Ramos (cell line): ENCODE measurements around the gene ACCS.

Source experiments
- in situ Hi-C: fragments of 300-500 bp; cut with MboI; formaldehyde crosslinking; loops from one replicate; pipeline ENCODE4 v1.14.3; 2022; ENCODE audit warnings: low sequenced_read_pairs; ENCODE audit not compliant: unreplicated experiment

ACCS gene, protein sequence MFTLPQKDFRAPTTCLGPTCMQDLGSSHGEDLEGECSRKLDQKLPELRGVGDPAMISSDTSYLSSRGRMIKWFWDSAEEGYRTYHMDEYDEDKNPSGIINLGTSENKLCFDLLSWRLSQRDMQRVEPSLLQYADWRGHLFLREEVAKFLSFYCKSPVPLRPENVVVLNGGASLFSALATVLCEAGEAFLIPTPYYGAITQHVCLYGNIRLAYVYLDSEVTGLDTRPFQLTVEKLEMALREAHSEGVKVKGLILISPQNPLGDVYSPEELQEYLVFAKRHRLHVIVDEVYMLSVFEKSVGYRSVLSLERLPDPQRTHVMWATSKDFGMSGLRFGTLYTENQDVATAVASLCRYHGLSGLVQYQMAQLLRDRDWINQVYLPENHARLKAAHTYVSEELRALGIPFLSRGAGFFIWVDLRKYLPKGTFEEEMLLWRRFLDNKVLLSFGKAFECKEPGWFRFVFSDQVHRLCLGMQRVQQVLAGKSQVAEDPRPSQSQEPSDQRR

DNA sequence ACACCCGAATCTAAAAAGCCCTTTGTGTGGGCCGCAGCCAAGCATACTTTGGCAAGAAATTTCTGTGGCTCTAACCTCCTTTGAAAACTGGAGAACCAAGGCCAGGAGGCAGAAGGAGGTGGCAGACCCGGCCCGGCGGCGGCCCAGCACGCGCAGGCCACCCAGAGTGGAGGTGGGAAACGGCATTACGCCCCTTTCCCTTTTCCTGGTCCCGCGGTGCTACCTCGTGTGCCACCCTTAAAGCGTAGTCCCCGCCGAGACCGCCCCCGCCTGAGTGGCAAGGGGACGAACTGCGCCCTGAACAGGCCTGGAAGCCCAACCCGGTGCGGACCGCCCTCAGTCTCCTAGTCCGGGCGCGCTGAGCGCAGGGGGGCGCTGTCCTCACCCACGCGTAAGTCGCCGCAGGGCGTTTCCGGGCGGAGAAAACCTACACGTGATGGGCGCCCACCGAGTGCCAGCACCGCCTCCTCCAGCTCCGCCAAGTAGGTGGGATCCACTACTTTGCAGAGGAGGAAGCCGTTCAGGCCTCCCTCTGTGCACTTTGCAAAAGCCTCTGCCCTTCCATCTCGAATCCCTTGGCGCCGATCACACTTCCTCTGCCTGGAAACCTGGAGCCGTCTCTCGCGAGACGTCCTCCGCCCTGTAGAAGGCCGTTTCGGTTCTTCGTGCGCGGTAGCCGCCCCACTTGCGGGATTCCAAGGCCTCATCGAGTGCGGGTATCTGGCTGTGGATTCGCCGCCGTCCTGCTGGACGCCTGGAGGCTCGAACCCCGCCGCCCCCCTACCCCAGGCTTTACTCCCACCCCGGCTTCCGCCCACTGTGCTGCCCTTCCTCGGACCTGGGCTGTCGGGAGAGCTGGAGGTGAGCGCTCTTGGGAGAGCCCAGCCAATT is at the start of gene ACCS:
Gene ACCS (plus strand): TSS at position 430 of the 891 bp plus-strand sequence. CDS start 1,358 bp downstream, outside the sequence.
- in situ Hi-C loops = no loop called here

DNA sequence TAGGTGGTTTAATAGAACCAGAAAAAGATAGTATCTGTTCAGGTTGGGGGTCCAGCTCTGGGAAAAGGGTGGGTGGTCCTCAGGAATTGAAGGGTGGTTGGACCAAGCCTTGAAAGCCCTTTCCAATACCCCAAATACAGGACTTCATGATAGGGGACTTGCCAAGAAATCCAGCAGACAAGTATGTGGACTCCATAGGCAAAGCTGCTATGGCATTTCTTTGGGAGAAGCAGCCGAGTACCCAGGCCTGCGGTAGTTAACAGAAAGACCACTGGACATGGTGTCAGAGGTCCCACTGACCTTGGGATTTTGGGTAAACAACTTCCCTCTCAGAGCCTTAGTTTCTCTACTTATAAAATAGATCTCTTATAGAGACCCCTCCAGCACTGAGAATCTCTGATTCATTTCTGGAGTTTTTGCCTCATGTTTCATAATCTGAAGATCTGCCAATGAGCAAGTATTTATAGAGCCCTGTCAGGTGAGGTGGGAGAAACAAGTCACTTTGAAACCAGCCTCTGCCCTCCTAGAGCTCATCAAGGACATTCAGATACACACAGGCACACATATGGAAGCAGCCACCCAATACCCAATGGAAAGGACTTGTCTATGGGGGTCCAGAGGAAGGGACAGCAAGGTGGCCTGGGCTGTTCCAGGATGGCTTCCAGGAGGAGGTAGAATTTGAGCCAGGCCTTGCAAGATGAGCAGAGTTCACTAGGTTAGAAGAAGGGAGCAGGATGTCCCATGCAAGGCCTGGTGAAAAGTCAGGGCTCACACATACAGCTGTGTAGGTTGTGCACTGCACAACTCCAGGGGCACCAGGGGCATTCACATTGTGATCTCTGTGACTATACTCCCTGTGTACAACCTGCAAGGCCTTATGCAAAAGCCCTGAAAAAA is 49.3 kb upstream of the ACCS start:
- in situ Hi-C loops = no loop called here

DNA sequence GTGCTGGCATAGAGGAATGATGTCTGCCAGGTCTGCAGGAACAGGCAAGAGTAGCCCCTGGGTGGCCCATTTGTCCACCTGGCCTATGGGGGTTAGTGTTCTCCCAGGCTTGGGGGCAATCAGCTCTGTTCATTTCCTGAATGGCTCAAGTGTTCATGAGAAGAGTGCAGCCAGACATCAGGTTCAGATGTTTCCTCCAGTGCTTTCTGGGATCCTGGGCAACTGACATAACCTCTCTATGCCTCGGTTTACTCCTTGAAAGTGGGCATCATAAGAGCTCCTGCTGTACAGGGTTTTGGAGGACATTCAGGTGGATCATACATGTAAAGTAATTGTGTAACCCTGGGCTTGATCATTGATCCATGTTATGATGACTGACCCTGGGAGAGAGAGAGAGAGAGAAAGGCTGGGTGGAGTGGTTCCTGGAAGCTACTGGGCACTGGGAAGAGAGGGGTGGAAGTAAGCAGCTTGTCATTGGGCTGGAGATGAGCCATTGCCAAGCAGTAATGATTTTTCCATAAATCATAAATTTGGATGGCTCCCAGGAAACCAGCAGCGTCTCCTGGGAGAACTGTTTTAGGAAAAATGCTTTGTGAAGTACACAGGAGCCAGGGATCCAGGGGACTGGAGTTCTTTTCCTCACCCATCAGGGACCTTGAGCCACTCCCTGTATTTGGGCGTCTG is 48.5 kb upstream of the ACCS start:
- in situ Hi-C loops = no loop called here

DNA sequence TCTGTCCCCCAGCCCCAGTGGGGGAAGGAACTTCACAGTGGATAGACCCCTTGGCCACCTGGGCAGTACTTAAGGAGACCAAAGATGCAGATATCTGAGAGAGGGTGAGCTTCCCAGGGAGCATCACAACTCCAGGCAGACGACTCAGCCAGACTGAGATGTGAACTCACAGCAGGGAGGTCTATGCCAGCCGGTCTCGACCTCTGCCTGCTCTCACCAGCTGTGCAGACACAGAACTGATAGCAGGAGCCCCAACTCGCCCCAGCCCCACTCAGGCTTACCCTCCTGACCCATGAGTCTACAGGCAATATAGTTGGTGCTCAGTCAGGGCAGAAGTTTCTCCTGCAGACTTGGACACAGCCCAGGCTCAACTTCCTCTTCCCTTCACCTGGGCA is 47.9 kb upstream of the ACCS start:
- in situ Hi-C loops = no loop called here

DNA sequence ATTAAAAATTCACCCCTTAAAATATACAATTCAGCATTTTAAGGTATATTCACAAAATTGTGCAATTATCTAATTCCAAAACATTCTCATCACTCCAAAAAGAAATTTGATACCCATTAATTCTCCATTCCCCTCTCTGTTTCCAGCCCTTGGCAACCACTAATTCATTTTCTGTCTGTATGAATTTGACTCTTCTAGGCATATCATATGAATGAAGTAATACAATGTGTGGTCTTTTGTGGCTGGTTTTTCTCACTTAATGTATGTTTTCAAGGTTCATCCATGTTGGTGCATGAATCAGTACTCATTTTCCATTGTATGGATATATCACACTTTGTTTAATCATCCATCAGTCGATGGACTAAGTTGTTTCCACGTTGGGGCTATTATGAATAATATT is 47.2 kb upstream of the ACCS start:
- in situ Hi-C loops = no loop called here

DNA sequence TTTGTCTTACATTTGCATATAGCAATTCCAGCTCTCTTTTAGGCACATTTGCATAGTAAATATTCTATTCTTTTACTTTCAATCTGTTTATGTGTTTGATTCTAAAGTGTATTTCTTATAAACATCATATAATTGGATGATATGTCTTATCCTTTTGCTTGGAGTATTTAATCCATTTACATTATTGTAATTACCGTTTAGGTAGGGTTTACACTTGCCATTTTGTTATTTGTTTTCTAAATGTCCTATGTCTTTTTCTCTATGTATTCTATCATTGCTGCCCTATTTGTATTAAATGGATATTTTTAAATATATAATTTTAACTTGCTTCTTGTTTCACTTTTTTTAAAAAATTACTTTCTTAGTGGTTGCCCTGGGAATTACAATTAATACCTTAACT is 41.1 kb upstream of the ACCS start:
- in situ Hi-C loops = no loop called here

DNA sequence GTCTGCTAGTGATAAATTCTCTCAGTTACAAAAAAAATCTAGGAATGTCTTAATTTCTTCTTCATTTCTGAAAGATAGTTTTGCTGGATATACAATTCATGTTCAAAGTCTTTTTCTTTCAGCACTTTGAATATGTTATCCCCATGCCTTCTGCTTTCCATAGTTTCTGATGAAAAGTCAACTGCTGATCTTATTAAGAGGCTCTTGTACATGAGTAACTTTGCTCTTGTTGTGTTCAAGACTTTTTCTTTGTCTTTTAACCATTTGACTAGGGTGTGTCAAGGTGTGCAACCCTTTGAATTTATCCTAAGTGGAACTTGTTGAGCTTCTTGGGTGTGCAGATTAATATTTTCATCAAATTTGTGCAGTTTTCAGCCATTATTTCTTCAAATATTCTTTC is 40.3 kb upstream of the ACCS start:
- in situ Hi-C loops = no loop called here

DNA sequence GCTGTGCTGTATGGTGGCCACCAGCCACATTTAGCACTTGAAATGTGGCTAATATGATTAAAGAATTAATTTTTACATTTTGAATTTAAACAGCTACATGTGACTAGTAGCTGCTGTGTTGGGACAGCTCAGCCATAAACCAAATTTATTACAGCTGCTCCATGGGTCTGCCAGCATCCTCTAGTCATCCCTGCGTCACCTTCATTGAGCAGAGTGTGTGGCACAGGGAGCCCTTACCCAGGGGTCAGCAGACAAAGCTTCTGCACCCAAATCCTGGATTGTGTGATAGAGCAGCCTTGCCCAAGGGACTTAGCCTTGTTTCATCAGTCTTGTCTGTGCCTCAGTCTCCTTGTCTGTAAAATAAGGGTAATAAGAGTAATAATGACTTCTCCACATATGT is 37.7 kb upstream of the ACCS start:
- in situ Hi-C loops = no loop called here

DNA sequence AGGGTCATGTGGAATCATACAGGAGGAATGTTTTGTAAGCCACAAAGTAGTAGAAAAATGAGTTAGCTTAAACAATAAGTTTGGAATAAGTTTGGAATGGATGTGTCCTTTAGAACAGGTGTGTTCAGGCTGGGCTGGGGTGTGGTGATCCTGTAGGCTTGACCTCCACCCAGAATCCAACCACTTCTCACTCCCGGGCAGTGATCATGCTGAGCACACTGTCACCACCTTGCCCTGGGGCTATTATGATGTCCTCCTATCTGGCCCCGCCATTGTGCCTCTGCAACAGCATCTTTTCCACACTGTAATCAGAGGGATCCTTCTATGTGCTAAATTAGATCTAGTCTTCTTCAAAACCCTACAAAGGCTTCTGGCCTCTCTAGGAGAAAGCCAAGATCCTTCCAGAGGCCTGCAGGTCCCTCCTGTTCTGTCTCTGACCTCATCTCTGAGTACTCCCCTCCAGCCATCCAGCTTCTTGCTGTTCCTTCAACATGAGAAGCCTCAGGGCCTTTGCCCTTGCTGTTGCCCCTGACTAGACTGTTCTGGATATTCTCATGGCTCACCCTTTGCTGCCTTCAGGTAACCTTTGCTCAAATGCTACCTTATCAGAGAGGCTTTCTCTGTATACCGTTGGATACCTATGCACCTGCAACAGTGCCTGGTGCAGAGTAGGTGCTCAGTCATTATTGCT is 37.1 kb upstream of the ACCS start:
- in situ Hi-C loops = no loop called here

DNA sequence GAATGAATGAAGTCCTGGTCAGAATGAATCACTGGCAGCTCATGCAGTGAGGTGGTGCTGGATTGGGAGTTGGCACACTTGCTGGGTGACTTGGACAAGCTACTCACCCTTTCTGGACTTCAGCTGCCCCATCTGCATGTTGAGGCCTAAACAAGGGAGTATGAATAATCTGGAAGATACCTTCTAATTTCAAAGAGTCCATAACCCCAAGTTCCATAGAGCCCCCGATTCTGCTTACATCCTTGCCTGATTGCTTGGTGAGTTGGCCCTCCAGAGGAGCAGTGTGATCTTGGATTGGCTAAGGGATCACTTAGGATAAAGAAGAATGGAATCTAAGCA is 36.6 kb upstream of the ACCS start:
- in situ Hi-C loops = no loop called here

DNA sequence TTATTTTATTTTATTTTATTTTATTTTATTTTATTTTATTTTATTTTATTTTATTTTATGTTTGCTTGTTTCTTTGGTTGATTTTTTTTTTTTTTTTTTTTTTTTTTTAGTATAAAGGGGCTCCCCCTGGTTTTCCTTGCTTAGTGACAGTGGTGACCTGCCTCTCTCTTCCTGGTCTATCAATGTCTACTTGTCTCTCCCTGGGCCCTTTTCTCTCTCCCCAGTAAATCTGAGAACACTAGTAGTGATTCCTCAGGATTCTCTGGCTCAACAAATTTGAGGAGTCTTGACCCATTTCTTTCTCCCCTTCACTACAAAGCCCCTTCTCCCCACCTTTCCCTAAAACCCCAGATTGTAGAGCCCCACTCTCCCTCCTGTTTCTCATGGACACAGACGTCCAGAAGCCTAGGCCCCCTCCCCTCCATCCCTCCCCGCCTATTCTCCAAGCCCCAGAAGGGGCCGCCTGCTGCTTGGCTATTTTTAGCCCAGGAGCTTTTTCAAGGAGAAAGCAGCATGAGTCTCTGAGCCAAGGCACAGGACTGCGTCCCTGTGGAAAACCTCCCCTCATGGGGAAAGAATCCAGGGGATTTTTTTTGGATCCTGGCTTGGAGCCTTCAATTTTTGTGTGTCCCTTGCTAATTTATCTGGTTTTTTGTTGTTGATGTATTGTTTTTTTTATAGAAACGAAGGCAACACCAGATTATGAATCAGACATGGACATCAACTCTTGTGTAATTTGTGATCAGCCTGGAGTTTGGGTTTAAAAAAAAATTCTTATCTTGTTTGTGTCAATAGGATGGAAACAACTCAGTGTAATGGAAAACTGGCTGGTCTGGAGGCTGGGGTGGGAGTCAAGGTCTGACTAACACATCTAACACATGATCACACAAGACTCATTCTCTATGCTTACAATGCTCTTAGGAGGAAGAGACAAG is 35.8 kb upstream of the ACCS start:
- in situ Hi-C loops = no loop called here

DNA sequence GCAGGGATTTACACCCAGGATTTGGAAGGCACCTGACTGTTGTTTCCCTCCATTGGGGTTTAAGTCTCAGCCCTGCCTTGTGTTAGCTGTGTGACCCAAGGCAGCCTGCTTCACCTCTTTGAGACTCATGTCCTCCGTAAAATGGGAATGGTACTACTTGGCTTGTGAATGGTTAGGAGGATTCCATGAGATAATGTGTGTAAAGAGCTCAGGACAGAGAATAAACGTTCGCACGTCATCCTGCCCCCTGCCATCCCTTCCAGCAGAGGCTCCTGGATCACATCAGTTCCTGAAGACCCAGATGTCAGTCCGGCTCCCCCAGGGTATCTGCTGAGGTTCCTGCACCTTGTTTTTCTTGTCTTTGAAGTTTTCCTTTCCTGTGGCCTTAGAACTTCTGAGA is 35.1 kb upstream of the ACCS start:
- in situ Hi-C loops = no loop called here

DNA sequence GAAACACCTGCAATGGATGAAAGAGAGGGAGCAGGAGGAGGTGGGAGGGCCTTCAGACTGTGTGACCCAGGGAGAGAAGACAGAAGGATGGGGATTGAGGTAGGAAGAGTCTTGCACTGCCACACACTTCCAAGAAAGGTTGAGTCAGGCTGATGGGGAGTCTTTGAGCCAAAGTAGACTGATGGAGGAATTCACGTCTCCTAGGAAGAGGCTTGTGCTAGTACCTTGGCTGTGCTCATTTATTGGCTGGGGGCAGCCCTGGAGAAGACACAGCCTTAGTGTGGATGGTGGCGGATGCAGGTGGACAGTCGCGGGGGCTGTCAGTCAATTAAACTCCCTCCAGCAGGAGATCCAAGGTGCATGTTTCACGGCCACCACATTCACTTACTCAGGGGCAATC is 34.5 kb upstream of the ACCS start:
- in situ Hi-C loops = no loop called here

DNA sequence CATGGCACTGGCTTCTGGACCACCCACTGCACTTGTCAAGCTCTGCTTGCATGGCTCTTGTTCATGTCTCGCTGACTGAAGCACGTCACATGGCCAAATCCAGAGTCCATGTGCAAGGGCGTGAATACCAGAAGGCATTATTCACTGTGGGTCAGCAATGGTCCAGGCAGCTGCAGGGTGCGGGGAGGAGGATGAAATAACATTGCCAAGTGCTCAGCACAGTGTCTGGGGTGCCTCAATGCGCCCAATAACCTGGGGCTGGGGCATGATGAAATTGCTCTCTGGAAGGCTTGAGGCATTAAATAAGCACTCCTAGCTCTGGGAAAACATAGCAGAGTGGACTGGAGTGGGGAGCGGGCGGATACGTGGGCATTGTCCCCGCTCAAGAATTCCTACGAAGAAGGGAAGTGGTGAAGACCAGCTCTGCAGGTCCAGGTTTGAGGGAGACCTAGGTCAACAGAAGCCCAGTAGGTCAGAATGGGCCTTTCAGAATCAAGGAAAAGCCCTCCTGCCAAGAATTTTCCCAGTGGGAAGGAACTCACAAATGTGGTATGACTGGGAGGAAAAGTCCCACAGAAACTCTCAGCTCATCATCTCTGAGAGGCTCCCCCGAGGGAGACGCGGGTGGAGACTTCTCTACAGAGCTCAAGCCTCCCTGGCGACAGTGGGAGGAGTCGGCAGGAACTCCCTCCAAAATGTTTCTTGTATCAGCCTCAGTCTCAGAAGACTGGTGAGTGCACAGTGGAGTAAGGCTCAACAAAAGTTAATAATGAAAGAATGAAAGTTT is 33.6 kb upstream of the ACCS start:
- in situ Hi-C loops = no loop called here

DNA sequence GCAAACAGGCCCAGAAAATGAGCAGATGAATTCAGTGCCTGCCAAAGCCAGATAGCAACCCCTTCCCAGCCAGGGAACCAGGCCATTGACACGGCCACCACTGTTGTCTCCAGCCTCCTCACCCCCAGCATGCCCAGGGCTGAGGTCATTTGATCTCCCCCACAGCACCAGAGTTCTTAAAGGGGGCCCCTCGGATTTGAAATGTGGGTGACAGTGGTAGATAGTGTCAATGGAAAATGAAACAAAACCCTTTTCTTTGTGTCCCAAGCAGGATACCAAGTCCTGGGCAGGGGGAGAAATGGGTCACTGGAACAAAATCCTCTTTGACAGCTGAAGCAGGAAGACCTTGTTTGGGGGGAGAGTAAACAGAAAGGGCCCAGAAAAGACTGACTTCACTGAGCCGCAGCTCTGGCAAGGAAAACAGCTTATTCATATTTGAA is 32.6 kb upstream of the ACCS start:
- in situ Hi-C loops = no loop called here

DNA sequence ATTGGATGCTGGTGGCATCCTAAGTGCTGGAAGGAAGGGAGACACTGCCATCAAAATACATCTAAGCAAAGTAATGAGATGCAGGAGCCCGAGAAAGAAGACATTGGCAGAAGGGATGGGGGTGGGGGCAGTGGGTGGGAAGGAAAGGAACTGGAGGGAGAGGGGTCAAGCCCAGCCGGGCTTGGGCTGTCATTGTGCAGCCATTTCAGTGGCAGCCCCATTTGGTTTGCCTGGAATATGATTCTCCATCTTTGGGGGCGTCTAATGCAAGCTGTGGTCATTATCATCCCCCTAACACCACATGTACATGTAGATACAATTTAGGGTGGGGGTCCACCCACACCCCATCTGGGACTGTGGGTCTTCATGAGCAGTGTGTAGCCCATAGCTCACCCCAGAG is 32.2 kb upstream of the ACCS start:
- in situ Hi-C loops = no loop called here

DNA sequence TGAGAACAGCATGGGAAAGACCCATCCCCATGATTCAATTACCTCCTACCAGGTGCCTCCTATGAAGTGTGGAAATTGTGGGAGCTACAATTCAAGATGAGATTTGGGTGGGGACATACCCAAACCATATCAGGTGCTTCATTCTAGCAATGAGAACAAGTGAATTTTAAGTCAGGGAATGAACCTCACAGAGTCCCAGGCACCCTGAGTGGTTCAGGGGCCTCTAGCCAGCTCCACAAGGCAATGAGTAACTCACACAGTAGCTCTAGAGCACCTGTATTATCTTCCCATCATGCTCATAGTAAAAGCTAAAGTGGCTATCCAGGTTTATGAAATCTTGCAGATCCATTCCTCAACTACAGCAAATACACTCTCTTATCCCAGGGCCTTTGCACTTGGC is 31.4 kb upstream of the ACCS start:
- in situ Hi-C loops = no loop called here
